SK-N-SH treated with all-trans-retinoic acid at 6 μM for 48 hours (cell line): ENCODE measurements around the gene ACACB.

Source experiments
- ATAC-seq: fragments of 200-7000 bp; cut with Tn5 transposase; 3 replicates; pipeline ENCODE4 v1.9.1; 2020; ENCODE audit warnings: mild to moderate bottlenecking, moderate library complexity
- ARNTL ChIP-seq: fragments of 450-650 bp; formaldehyde crosslinking; IDR thresholded peaks from 2 replicates; pipeline ENCODE4 v1.5.0; 2020; ENCODE audit warnings: low read depth, mild to moderate bottlenecking, moderate library complexity, borderline replicate concordance
- BACH2 ChIP-seq: fragments of 250-450 bp; sonication (Bioruptor Pico); IDR thresholded peaks from 2 replicates; pipeline ENCODE4 v1.9.0; 2021; ENCODE audit warnings: mild to moderate bottlenecking, borderline replicate concordance
- CSDC2 ChIP-seq: fragments of 250-450 bp; sonication (Bioruptor Pico); IDR thresholded peaks from 2 replicates; pipeline ENCODE4 v1.5.0; 2020; ENCODE audit warnings: mild to moderate bottlenecking, moderate library complexity
- ESRRG ChIP-seq: fragments of 250-450 bp; sonication (Bioruptor Pico); IDR thresholded peaks from 2 replicates; pipeline ENCODE4 v1.6.1; 2021; ENCODE audit warnings: mild to moderate bottlenecking
- ISL1 ChIP-seq: fragments of 250-450 bp; sonication (Bioruptor Pico); IDR thresholded peaks from 2 replicates; pipeline ENCODE4 v2.1.2; 2022; ENCODE audit warnings: mild to moderate bottlenecking, moderate library complexity
- OSR1 ChIP-seq: fragments of 250-450 bp; sonication (Bioruptor Pico); IDR thresholded peaks from 2 replicates; pipeline ENCODE4 v1.8.0; 2022; ENCODE audit warnings: moderate library complexity, mild to moderate bottlenecking, inconsistent platforms
- PPARA ChIP-seq: fragments of 250-450 bp; sonication (Bioruptor Pico); IDR thresholded peaks from 2 replicates; pipeline ENCODE4 v1.5.0; 2020; ENCODE audit warnings: mild to moderate bottlenecking, borderline replicate concordance
- RARB ChIP-seq: fragments of 250-450 bp; sonication (Bioruptor Pico); IDR thresholded peaks from 2 replicates; pipeline ENCODE4 v1.8.0; 2021; ENCODE audit warnings: mild to moderate bottlenecking, moderate library complexity
- SNAI2 ChIP-seq: fragments of 250-450 bp; sonication (Bioruptor Pico); IDR thresholded peaks from 2 replicates; pipeline ENCODE4 v1.5.0; 2020; ENCODE audit warnings: mild to moderate bottlenecking, moderate library complexity
- TCF4 ChIP-seq: fragments of 250-450 bp; sonication (Bioruptor Pico); IDR thresholded peaks from 2 replicates; pipeline ENCODE4 v1.8.0; 2021; ENCODE audit warnings: mild to moderate bottlenecking, moderate library complexity, borderline replicate concordance
- TOX ChIP-seq: fragments of 250-450 bp; sonication (Bioruptor Pico); IDR thresholded peaks from 2 replicates; pipeline ENCODE4 v1.8.0; 2021; ENCODE audit warnings: mild to moderate bottlenecking, moderate library complexity, borderline replicate concordance
- ZC3H10 ChIP-seq: fragments of 250-450 bp; sonication (Bioruptor Pico); IDR thresholded peaks from 2 replicates; pipeline ENCODE4 v1.5.1; 2021; ENCODE audit warnings: mild to moderate bottlenecking, moderate library complexity
- ZFP3 ChIP-seq: fragments of 250-450 bp; sonication (Bioruptor Pico); IDR thresholded peaks from 2 replicates; pipeline ENCODE4 v1.5.0; 2020; ENCODE audit warnings: mild to moderate bottlenecking, moderate library complexity
- ZFP30 ChIP-seq: fragments of 450-650 bp; formaldehyde crosslinking; IDR thresholded peaks from 2 replicates; pipeline ENCODE4 v1.5.0; 2022; ENCODE audit warnings: mild to moderate bottlenecking, moderate library complexity
- ZNF565 ChIP-seq: fragments of 450-650 bp; formaldehyde crosslinking; conservative IDR thresholded peaks from 2 replicates; pipeline ENCODE4 v1.5.0; 2020; ENCODE audit warnings: low read depth, mild to moderate bottlenecking, moderate library complexity
- ZNF8 ChIP-seq: fragments of 450-650 bp; formaldehyde crosslinking; IDR thresholded peaks from 2 replicates; pipeline ENCODE4 v1.5.0; 2020; ENCODE audit warnings: mild to moderate bottlenecking, moderate library complexity
- TF ChIP-seq, protein P1 (sequence below): fragments of 250-450 bp; sonication (Bioruptor Pico); IDR thresholded peaks from 2 replicates; pipeline ENCODE4 v1.8.0; 2020; ENCODE audit warnings: mild to moderate bottlenecking, moderate library complexity, borderline replicate concordance
- TF ChIP-seq, protein P2 (sequence below): fragments of 250-450 bp; sonication (Bioruptor Pico); IDR thresholded peaks from 2 replicates; pipeline ENCODE4 v1.5.0; 2020; ENCODE audit warnings: mild to moderate bottlenecking, moderate library complexity
- TF ChIP-seq, protein P3 (sequence below): fragments of 250-450 bp; sonication (Bioruptor Pico); IDR thresholded peaks from 2 replicates; pipeline ENCODE4 v1.5.1; 2021; ENCODE audit warnings: mild to moderate bottlenecking, moderate library complexity
- TF ChIP-seq, protein P4 (sequence below): fragments of 250-450 bp; sonication (Bioruptor Pico); IDR thresholded peaks from 2 replicates; pipeline ENCODE4 v1.5.1; 2020; ENCODE audit warnings: low read depth, mild to moderate bottlenecking, moderate library complexity
- TF ChIP-seq, protein P5 (sequence below): fragments of 250-450 bp; sonication (Bioruptor Pico); IDR thresholded peaks from 2 replicates; pipeline ENCODE4 v1.8.0; 2021; ENCODE audit warnings: low read depth, mild to moderate bottlenecking, moderate library complexity, borderline replicate concordance

Gene ACACB

DNA sequence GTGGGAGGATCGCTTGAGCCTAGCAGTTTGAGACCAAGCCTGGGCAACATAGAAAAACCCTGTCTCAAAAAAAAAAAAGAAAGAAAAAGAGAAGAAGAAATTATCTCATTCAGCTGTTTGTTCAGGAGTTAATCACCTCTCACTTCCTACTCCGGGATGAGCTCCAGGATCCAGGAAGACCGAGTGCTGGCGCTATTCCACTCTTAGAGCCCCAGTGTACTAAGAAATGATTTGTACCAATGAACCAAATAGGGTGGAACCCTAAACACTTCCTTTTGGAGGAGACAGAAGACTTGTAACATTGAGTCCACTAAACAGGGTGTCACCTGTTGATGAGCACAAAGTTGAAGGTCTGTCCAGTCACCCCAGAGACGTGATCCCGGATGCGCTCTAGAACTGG lies 26.7 kb upstream of the ACACB start (continued):
- TF ChIP-seq, protein P1, sequence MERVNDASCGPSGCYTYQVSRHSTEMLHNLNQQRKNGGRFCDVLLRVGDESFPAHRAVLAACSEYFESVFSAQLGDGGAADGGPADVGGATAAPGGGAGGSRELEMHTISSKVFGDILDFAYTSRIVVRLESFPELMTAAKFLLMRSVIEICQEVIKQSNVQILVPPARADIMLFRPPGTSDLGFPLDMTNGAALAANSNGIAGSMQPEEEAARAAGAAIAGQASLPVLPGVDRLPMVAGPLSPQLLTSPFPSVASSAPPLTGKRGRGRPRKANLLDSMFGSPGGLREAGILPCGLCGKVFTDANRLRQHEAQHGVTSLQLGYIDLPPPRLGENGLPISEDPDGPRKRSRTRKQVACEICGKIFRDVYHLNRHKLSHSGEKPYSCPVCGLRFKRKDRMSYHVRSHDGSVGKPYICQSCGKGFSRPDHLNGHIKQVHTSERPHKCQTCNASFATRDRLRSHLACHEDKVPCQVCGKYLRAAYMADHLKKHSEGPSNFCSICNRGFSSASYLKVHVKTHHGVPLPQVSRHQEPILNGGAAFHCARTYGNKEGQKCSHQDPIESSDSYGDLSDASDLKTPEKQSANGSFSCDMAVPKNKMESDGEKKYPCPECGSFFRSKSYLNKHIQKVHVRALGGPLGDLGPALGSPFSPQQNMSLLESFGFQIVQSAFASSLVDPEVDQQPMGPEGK, result no peak

DNA sequence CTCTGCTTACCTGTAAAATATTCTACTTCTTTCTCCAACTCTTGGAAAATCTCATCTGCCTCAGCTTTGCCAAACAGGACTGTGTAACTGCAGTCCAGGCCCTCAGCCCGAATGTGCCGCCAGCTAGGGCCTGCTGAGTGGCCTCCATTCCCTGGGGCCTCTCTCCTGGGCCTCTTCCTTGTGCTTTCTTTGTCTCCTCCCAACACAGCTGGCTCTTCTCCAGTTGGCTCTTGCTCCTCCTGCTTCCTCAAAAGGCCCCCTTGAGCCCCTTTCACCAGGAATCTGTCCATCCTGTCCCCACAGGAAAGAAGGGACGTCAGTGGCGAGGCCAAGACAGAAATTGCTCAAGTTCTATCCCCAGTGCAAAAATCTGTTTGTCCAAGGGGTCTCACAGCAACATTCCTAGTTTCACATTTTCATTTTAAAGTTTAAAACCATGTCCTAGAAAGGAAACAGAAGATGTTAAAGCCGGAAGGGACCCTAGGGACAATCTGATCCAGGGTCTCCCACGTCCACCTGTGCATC lies 23.8 kb upstream of the ACACB start:
- no peak for TF ChIP-seq ESRRG (CRISPR knock-in tag)
- no peak for TF ChIP-seq ZNF565
- no peak for TF ChIP-seq PPARA (CRISPR knock-in tag)
- TF ChIP-seq OSR1 (CRISPR knock-in tag), result no peak
- no peak for TF ChIP-seq ZNF8
- TF ChIP-seq SNAI2 (CRISPR knock-in tag), result no peak
- TF ChIP-seq, protein P2, sequence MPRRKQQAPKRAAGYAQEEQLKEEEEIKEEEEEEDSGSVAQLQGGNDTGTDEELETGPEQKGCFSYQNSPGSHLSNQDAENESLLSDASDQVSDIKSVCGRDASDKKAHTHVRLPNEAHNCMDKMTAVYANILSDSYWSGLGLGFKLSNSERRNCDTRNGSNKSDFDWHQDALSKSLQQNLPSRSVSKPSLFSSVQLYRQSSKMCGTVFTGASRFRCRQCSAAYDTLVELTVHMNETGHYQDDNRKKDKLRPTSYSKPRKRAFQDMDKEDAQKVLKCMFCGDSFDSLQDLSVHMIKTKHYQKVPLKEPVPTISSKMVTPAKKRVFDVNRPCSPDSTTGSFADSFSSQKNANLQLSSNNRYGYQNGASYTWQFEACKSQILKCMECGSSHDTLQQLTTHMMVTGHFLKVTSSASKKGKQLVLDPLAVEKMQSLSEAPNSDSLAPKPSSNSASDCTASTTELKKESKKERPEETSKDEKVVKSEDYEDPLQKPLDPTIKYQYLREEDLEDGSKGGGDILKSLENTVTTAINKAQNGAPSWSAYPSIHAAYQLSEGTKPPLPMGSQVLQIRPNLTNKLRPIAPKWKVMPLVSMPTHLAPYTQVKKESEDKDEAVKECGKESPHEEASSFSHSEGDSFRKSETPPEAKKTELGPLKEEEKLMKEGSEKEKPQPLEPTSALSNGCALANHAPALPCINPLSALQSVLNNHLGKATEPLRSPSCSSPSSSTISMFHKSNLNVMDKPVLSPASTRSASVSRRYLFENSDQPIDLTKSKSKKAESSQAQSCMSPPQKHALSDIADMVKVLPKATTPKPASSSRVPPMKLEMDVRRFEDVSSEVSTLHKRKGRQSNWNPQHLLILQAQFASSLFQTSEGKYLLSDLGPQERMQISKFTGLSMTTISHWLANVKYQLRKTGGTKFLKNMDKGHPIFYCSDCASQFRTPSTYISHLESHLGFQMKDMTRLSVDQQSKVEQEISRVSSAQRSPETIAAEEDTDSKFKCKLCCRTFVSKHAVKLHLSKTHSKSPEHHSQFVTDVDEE (CRISPR knock-in tag), result no peak
- TF ChIP-seq RARB (CRISPR knock-in tag), result no peak
- no peak for TF ChIP-seq TOX (CRISPR knock-in tag)
- no peak for TF ChIP-seq TCF4
- no peak for TF ChIP-seq ZFP30 (CRISPR knock-in tag)
- no peak for ATAC-seq

DNA sequence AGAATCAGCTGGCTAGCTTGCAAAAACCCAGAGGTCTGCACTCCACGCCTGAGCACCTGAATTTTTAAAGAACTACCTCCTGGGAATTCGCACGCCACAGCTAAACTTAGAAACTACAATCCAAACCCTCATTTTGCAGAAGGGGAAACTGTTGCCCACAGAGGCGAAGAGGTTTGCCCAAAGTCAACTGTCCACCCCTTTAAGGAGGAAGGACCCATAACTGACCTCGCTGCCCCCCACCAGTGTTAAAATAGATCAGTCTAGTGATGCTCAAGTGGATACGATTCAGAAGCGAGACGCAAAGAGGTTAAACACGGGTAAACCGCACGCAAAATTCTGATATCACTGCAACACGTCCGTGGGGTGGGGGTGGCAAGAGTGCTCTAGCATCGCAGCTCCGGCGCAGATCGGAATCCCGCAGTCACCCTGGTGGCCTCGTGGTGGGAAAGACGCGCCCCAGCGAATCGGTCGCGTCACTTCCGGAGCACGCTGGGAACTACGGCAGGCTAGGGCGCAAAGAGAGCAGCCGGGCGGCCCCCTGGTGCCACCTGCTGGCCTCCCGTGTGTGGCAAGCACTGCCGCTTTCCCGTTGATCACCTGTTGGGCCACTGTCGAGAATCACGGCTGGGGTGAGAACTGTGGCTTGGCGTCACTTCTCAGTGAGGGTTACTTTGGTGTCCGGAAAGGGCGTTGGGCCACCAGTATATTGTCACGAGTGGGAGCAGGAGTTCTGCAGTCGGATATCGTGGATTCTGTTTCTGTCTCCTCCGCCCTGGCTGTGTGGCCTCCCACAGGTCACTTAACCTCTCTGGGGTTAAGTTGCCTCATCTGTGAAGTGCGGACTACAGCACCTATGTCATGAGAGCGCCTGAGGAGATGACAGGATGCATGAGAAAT lies 23.1 kb upstream of the ACACB start, which contains the start of gene ALKBH2:
ALKBH2 (minus strand) TSS at position 451 of the 897 bp plus-strand sequence. CDS start 686 bp downstream, outside the sequence.
- TF ChIP-seq CSDC2 (CRISPR knock-in tag) (peak; percentile 53; the same call in 1 of the 2 replicates), ESRRG (CRISPR knock-in tag) (0 out of 2 replicates have a peak, but pooled peaks have one; percentile 10), ZFP3 (CRISPR knock-in tag) (0 out of 2 replicates have a peak, but pooled peaks have one; percentile 72), RARB (CRISPR knock-in tag) (no peak), ISL1 (CRISPR knock-in tag) (no peak)
- TF ChIP-seq, protein P2 (CRISPR knock-in tag), result peak; percentile 15; the same call in 1 of the 2 replicates
- TF ChIP-seq, protein P3, sequence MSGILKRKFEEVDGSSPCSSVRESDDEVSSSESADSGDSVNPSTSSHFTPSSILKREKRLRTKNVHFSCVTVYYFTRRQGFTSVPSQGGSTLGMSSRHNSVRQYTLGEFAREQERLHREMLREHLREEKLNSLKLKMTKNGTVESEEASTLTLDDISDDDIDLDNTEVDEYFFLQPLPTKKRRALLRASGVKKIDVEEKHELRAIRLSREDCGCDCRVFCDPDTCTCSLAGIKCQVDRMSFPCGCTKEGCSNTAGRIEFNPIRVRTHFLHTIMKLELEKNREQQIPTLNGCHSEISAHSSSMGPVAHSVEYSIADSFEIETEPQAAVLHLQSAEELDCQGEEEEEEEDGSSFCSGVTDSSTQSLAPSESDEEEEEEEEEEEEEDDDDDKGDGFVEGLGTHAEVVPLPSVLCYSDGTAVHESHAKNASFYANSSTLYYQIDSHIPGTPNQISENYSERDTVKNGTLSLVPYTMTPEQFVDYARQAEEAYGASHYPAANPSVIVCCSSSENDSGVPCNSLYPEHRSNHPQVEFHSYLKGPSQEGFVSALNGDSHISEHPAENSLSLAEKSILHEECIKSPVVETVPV (CRISPR knock-in tag), result 0 out of 2 replicates have a peak, but pooled peaks have one; percentile 22
- peak; percentile 72 for ATAC-seq

DNA sequence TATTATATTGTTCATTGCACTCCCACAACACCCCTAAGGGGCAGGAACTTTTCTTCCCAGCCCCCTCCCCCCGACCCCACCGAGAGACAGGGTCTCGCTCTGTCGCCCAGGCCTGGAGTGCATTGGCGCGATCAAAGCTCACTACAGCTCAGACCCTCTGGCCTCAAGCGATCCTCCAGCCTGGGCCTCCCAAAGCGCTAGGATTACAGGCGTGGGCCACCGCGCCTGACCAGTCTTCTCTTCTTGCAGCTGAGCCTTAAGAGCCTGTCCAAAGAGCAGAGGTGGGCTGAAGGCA lies 19.3 kb upstream of the ACACB start:
- no peak for TF ChIP-seq OSR1 (CRISPR knock-in tag)
- TF ChIP-seq PPARA (CRISPR knock-in tag), result no peak
- TF ChIP-seq, protein P4, sequence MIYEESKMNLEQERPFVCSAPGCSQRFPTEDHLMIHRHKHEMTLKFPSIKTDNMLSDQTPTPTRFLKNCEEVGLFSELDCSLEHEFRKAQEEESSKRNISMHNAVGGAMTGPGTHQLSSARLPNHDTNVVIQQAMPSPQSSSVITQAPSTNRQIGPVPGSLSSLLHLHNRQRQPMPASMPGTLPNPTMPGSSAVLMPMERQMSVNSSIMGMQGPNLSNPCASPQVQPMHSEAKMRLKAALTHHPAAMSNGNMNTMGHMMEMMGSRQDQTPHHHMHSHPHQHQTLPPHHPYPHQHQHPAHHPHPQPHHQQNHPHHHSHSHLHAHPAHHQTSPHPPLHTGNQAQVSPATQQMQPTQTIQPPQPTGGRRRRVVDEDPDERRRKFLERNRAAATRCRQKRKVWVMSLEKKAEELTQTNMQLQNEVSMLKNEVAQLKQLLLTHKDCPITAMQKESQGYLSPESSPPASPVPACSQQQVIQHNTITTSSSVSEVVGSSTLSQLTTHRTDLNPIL (CRISPR knock-in tag), result no peak
- no peak for TF ChIP-seq ZC3H10 (CRISPR knock-in tag)
- no peak for TF ChIP-seq ZFP30 (CRISPR knock-in tag)
- no peak for TF ChIP-seq ARNTL (CRISPR knock-in tag)
- TF ChIP-seq CSDC2 (CRISPR knock-in tag), result no peak
- TF ChIP-seq ZFP3 (CRISPR knock-in tag), result no peak
- no peak for TF ChIP-seq BACH2 (CRISPR knock-in tag)
- TF ChIP-seq, protein P3 (CRISPR knock-in tag), result no peak
- no peak for TF ChIP-seq ISL1 (CRISPR knock-in tag)
- TF ChIP-seq, protein P5, sequence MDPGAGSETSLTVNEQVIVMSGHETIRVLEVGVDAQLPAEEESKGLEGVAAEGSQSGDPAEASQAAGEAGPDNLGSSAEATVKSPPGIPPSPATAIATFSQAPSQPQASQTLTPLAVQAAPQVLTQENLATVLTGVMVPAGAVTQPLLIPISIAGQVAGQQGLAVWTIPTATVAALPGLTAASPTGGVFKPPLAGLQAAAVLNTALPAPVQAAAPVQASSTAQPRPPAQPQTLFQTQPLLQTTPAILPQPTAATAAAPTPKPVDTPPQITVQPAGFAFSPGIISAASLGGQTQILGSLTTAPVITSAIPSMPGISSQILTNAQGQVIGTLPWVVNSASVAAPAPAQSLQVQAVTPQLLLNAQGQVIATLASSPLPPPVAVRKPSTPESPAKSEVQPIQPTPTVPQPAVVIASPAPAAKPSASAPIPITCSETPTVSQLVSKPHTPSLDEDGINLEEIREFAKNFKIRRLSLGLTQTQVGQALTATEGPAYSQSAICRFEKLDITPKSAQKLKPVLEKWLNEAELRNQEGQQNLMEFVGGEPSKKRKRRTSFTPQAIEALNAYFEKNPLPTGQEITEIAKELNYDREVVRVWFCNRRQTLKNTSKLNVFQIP (CRISPR knock-in tag), result no peak
- ATAC-seq, result no peak
